ENCODE measurements around the gene NXPH1. TPM values are rescaled to one million over a fixed set of nuclear protein-coding genes. Genes with fewer than 3 reads are reported as not detected.

The NXPH1 gene
- total and polyA plus RNA-seq, 4 experiments from 2014 or later = not detected

DNA sequence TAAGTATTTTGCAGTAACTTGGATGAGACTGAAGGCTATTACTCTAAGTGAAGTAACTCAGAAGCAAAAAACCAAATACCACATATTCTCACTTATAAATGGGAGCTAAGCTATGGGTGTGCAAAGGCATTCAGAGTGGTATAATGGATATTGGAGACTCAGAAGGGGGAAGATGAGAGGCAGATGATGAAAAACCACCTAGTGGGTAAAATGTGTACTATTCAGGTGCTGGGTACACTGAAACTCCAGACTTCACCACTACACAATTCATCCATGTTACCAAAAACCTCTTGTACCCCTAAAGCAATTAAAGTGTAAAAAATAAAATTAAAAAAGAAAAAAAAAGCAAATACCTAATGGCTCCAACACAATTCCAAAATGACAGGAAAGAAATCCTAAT is 351.7 kb downstream of the NXPH1 start:
- intact Hi-C loops (cut with micrococcal nuclease) = no loop called here
- no peak overlapping the region for H3K27ac Mint-ChIP-seq
- Histone ChIP-seq H3K27ac (ENCODE audit: low read depth, low read length) (no peak overlapping the region), H3K36me3 (ENCODE audit: insufficient read depth, low read length) (no peaks in the 10 kb centered on the region), H3K27me3 (ENCODE audit: insufficient read depth, low read length) (no peaks in the 10 kb centered on the region), H3K9me3 (ENCODE audit: control insufficient read depth in 1 of 2, low read length in 2 of 2) (no peaks in the 10 kb centered on the region), H3K4me1 (ENCODE audit: insufficient read depth, low read length) (no peaks in the 10 kb centered on the region), H3K4me3 (ENCODE audit: low read length in 2 of 2) (no peak overlapping the region)
- DNase-seq = no peak
- no peak overlapping the region for H3K4me3 Mint-ChIP-seq
- no peaks in the 10 kb centered on the region for H3K4me1 Mint-ChIP-seq
- H3K36me3 Mint-ChIP-seq = no peaks in the 10 kb centered on the region
- ChIA-PET CTCF (ENCODE audit: partially characterized antibody) (no interaction called here), POLR2A (ENCODE audit: partially characterized antibody) (no interaction called here)
- peaks cover 0 to 9% (median 3%) of the 10 kb centered on the region in 8 donors for H3K9me3 Mint-ChIP-seq
- no peaks in the 10 kb centered on the region for H3K27me3 Mint-ChIP-seq

DNA sequence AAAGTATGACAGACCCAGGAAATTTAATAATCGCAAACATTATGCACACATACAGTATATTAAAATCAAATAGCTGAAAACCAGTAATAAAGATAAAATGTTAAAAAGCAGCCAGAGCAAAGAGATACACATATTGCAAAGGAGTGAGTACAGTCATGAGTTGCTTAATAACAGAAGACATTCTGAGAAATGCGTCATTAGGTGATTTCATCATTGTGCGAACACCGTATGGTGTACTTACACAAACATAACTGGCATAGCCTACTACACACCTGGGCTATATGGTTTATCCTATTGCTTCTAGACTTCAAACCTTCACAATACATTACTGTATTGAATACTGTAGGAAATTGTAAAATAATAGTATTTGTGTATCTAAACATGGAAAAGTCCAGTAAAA is 367.6 kb downstream of the NXPH1 start:
- POLR2A ChIA-PET (ENCODE audit: partially characterized antibody) = no interaction called here
- intact Hi-C loops (cut with micrococcal nuclease) = no loop called here
- CTCF ChIA-PET (ENCODE audit: partially characterized antibody) = no interaction called here
- Mint-ChIP-seq H3K4me1 (no peaks in the 10 kb centered on the region), H3K27ac (no peak overlapping the region), H3K9me3 (peaks cover 0 to 26% (median 5%) of the 10 kb centered on the region in 8 donors), H3K36me3 (no peaks in the 10 kb centered on the region), H3K4me3 (no peak overlapping the region), H3K27me3 (no peaks in the 10 kb centered on the region)
- DNase-seq = no peak
- no peaks in the 10 kb centered on the region for H3K36me3 ChIP-seq (ENCODE audit: insufficient read depth, low read length)
- no peak overlapping the region for H3K4me3 ChIP-seq (ENCODE audit: low read length in 2 of 2)
- H3K9me3 ChIP-seq (ENCODE audit: control insufficient read depth in 1 of 2, low read length in 2 of 2) = no peaks in the 10 kb centered on the region
- H3K27me3 ChIP-seq (ENCODE audit: insufficient read depth, low read length) = no peaks in the 10 kb centered on the region
- H3K4me1 ChIP-seq (ENCODE audit: insufficient read depth, low read length) = no peaks in the 10 kb centered on the region
- H3K27ac ChIP-seq (ENCODE audit: low read depth, low read length) = no peak overlapping the region

Other genes with a start within 250 kb of the NXPH1 start
- gene ICA1, start 171.4 kb upstream of the NXPH1 start, total RNA-seq = 1 to 10 TPM; 1.2 TPM
- 1 to 10 TPM; 3.6 to 7.4 TPM for gene ICA1, start 171.4 kb upstream of the NXPH1 start, polyA plus RNA-seq

All from CD4-positive, alpha-beta memory T cell (primary cell).